HG03139 (cell line): Measurements from ENCODE around the gene CDH22.

Source experiments
- ATAC-seq: cut with Tn5 transposase; IDR thresholded peaks from one replicate; pipeline ENCODE4 v1.9.1; 2021; ENCODE audit not compliant: unreplicated experiment

CDH22 gene

DNA sequence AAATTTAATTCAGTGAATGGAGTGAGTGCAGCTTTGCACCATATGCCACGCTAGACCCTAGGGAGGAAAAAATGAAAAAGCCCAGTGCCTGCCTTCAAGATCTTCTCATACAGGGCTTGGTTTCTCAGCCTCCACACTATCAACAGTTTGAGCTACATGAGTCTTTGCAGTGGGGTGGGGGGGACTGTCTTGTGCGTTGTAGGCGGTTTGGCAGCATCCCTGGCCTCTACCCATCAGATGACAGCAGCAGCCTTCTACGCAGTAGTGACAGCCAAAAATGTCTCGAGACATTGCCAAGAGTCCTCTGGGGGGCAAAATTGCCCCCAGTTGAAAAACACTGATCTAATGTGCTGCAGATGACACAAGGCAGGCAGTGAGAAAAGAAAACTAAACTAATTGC, 6.2 kb downstream of the CDH22 start:
- ATAC-seq: no peak

- ATAC-seq: no peak
Observed at GRCh38 chr20:46300281-46300680, 8.0 kb downstream of the CDH22 start.

- no peak for ATAC-seq
Observed at GRCh38 chr20:46299078-46299477, 9.2 kb downstream of the CDH22 start.

DNA sequence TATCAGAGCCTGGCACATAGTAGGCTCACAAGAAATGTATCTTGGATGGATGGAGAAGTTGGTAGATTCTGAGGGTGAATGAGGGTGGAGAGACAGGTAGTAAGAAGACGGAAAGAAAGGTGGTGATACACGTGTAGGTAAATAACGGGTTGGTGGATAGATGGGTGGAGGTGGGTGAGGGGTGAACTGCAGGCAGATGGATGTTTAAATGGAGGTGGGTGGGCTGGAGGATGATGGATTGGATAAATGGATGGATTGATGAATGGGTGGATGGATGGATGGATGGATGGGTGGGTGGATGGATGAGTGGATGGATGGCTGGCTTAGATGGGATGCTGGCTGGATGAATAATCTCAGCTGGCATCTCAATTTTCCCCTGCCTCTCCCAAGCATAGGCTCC, 9.9 kb downstream of the CDH22 start:
- ATAC-seq: no peak

- no peak for ATAC-seq
Observed at GRCh38 chr20:46296526-46297250, 11.6 kb downstream of the CDH22 start.

GRCh38 chr20:46293084-46293483, 15.2 kb downstream of the CDH22 start:
- no peak for ATAC-seq

- ATAC-seq: no peak
Observed at GRCh38 chr20:46291401-46291800, 16.9 kb downstream of the CDH22 start.

DNA sequence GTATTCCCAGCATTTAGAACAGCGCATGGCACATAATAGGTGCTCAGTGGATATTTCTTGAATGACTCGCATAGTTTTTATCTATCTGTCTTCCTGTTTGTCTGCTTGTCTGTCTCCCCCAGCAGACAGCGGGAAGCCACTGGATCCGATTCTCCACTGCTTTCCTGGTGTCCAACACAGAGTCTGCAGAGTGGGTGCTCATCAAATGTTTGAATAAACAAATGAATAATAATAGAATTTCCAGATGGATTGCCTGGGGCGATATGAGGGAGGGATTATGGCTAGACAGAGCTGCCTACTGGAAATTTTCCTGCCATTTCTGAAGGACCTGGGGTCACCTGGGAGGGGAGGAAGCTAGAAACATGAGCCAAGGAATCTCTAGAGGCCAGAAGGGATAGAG, 18.9 kb downstream of the CDH22 start:
- ATAC-seq: no peak

DNA sequence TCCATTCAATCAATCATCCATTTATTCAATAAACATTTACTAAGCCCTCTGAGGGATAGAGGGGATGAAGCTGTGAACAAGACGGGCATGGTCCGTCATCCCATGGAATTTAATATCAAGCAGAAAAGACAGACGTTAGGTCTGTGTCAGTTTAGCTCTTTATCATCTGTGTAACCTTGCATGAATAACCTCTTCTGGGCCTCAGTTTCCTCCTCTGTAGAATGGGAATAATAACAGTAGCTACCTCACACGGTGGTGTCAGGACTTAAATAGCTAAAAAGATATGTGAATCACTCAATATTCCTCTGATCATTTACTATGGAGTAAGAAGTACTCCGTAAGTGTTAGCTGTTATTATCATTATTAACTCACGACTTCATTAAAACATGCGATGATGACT, 21.3 kb downstream of the CDH22 start:
- ATAC-seq: no peak

- ATAC-seq: no peak
Observed at GRCh38 chr20:46286382-46286781, 21.9 kb downstream of the CDH22 start.

- ATAC-seq: no peak
Observed at GRCh38 chr20:46285740-46286139, 22.6 kb downstream of the CDH22 start.

DNA sequence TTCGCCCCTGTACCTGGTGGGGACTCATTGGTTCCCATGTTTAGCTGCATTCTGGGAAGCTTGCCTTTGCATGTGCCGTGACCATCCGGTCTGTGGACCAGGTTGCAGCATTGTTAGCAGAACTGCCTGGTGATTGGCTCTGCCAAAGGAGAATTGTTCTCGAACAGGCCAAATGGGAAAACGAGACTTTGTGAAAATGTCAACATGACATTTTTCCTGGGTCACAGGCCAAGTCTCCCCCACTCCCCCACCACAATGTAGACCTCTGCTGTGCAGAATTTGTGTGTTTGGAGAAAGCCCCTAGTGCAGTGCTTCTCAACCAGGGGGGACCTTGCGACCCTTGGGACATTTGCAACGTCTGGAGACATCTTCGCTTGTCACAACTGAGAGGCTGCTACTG, 23.2 kb downstream of the CDH22 start:
- ATAC-seq: no peak

GRCh38 chr20:46284040-46284427, 24.3 kb downstream of the CDH22 start:
- ATAC-seq: no peak

- no peak for ATAC-seq
Observed at GRCh38 chr20:46283426-46284039, 24.8 kb downstream of the CDH22 start.

DNA sequence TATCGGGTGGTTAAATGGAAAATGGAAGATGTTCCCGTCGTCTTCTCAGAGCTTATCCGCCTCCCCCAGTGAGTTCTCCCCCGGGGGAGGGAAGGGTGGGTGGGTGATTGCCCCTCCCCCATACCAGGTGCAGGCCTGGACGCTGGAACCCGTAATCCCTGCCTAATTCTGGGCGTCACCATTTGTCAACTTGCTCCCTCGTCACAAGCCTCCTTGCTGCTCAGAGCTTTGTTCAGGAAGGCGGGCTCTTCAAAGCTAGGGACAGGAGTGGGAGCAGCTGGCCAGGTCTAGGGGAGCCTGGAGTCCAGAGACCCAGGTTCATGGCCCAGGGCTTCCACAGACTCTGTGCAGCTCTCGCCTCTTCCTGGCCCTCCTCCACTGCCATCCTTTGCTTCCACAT, 25.6 kb downstream of the CDH22 start:
- ATAC-seq: no peak

GRCh38 chr20:46279103-46279502, 29.2 kb downstream of the CDH22 start:
- ATAC-seq: no peak

GRCh38 chr20:46277602-46278001, 30.7 kb downstream of the CDH22 start:
- no peak for ATAC-seq

GRCh38 chr20:46276531-46276930, 31.8 kb downstream of the CDH22 start:
- ATAC-seq: no peak

DNA sequence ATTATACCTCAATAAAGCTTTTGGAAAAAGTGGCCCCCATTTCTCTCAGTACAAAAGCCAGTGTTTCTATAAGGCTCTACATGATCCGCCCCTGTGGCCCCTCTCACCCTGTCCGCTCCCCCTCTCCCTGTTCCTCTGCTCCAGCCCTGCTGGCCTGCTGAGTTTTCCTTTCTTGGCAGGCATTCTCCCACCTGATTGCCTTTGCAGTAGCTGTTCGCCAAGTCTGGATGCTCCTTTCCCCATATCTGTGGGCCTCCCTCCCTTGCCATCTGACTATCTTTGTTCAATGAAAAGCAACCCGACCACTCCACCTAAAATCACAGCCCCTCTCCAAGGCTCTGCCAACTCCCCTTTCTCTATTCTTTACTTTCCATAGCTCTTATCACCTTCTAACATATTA, 33.2 kb downstream of the CDH22 start:
- ATAC-seq: no peak

- ATAC-seq: no peak
Observed at GRCh38 chr20:46273717-46274116, 34.6 kb downstream of the CDH22 start.

DNA sequence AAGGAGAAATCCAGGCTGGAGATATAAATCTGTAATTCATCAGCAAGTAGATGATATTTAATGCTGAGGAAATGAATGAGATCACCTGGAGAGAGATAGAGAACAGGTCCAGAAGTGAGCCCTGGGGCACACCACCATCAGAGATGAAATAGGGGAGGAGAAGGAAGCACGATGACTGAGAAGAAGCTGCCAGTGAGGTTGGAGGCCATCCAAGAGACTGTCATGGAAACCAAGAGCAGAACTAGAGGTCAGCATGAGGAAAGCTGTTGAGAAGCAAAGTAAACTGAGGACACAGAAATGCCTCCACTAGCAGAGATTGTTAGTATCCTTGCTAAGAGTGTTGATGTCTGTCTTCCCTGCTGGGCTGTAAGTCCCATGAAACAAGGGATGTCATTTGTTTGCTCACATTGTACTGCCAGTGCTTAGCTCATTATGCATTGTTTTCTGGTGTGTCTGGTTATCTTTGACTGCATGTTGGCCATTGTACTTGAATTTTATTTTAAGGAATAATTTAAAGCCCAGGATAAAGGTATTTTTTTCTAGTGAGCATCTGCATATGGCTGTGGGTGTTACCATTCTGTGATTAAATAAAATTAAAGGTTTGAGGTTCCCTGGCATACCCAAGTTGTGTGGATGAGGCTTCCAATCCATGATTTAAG, 35.8 kb downstream of the CDH22 start:
- no peak for ATAC-seq

- no peak for ATAC-seq
Observed at GRCh38 chr20:46270977-46271744, 37.1 kb downstream of the CDH22 start.
